A673 (cell line): ENCODE results near the gene CAPZB. TPM values are rescaled to one million over a fixed set of nuclear protein-coding genes. Genes with fewer than 3 reads are reported as not detected.

ENCODE experiments used
- BruUV-seq: library from RNA; stranded (reverse); fragments of 400-500 nt; replicated peaks from 2 replicates; lab custom pipeline; 2021; lab: Mats Ljungman, UMichigan
- CTCF ChIA-PET: fragments of 300-600 bp; sonication (Branson Sonifier 250); formaldehyde crosslinking; loops from one replicate; lab custom pipeline; 2022; ENCODE audit warnings: antibody characterized with exemption; lab: Charles Lee
- POLR2A ChIA-PET: fragments of 300-600 bp; sonication (Branson Sonifier 250); formaldehyde crosslinking; loops from one replicate; lab custom pipeline; 2022; ENCODE audit warnings: antibody characterized with exemption; ENCODE audit not compliant: low non-redundant PET; lab: Charles Lee
- DNase-seq: peaks from one replicate; pipeline ENCODE4 v3.0.0-alpha.2; 2015; ENCODE audit warnings: low spot score
- H3K27ac ChIP-seq: fragments of 200-600 bp; sonication (generic); 2 replicates; pipeline ENCODE4 v1.5.1; 2016; ENCODE audit warnings: mixed run types, low read depth, mild to moderate bottlenecking, mixed read lengths, antibody characterized with exemption, low read length; ENCODE audit not compliant: poor library complexity, severe bottlenecking
- H3K27me3 ChIP-seq: fragments of 200-600 bp; sonication (generic); replicated peaks from 2 replicates; pipeline ENCODE4 v1.6.1; 2017; ENCODE audit warnings: mixed run types, low read depth, mild to moderate bottlenecking, mixed read lengths, antibody characterized with exemption, low read length; ENCODE audit not compliant: insufficient read depth, poor library complexity
- H3K36me3 ChIP-seq: fragments of 200-600 bp; sonication (generic); 2 replicates; pipeline ENCODE4 v1.6.1; 2016; ENCODE audit warnings: mixed run types, mild to moderate bottlenecking, mixed read lengths, antibody characterized with exemption, low read length; ENCODE audit not compliant: insufficient read depth, poor library complexity, severe bottlenecking
- H3K4me1 ChIP-seq: fragments of 200-600 bp; sonication (generic); 2 replicates; pipeline ENCODE4 v1.6.1; 2017; ENCODE audit warnings: mixed run types, mild to moderate bottlenecking, mixed read lengths, antibody characterized with exemption, low read length; ENCODE audit not compliant: insufficient read depth, poor library complexity, severe bottlenecking
- H3K4me3 ChIP-seq: fragments of 200-600 bp; sonication (generic); 2 replicates; pipeline ENCODE4 v1.5.1; 2016; ENCODE audit warnings: low read depth, mixed run types, mild to moderate bottlenecking, mixed read lengths, low read length; ENCODE audit not compliant: poor library complexity, severe bottlenecking
- H3K9me3 ChIP-seq: fragments of 200-600 bp; sonication (generic); 2 replicates; pipeline ENCODE4 v1.6.1; 2016; ENCODE audit warnings: mixed run types, low read depth, mild to moderate bottlenecking, mixed read lengths, antibody characterized with exemption, low read length; ENCODE audit not compliant: poor library complexity, severe bottlenecking
- CTCF ChIP-seq: fragments of 300-800, 200-600 bp; sonication (generic); conservative IDR thresholded peaks from 2 replicates; pipeline ENCODE4 v1.5.1; 2017; ENCODE audit warnings: low read depth, mild to moderate bottlenecking, antibody characterized with exemption, low read length, moderate library complexity, mixed read lengths
- EZH2 ChIP-seq: fragments of 200-600 bp; sonication (generic); IDR thresholded peaks from 2 replicates; pipeline ENCODE4 v1.6.1; 2017; ENCODE audit warnings: borderline replicate concordance, low read depth, mild to moderate bottlenecking, mixed read lengths, antibody characterized with exemption, low read length; ENCODE audit not compliant: poor library complexity, severe bottlenecking
- intact Hi-C: fragments of 100-400 bp; cut with micrococcal nuclease; formaldehyde crosslinking; loops from one replicate; pipeline ENCODE4 v1.10.0; 2022; ENCODE audit not compliant: unreplicated experiment
- total RNA-seq: library from RNA; stranded (reverse); gene quantifications from 2 replicates; pipeline ENCODE4 v1.2.3, GENCODE V29; 2021

The CAPZB gene
- total RNA-seq, 1 experiment from 2014 or later, result 214 TPM

- POLR2A ChIA-PET, result no interaction called here
- TF ChIP-seq CTCF, result no peak
- TF ChIP-seq EZH2, result no peak
- Histone ChIP-seq H3K9me3 (no peaks in the 10 kb centered on the region), H3K27ac (no peak overlapping the region), H3K36me3 (peaks cover 13% of the 10 kb centered on the region), H3K4me3 (no peak overlapping the region), H3K4me1 (no peaks in the 10 kb centered on the region), H3K27me3 (no peaks in the 10 kb centered on the region)
- DNase-seq, result no peak
- BruUV-seq, result no TSS peak
- CTCF ChIA-PET, result no interaction called here
- intact Hi-C loops, result no loop called here
These were observed 136.7 kb downstream of the CAPZB start for GRCh38 chr1:19348441-19349198.

- Histone ChIP-seq H3K4me1 (no peaks in the 10 kb centered on the region), H3K36me3 (peaks cover 13% of the 10 kb centered on the region), H3K4me3 (no peak overlapping the region), H3K9me3 (no peaks in the 10 kb centered on the region), H3K27me3 (no peaks in the 10 kb centered on the region), H3K27ac (no peak overlapping the region)
- no TSS peak for BruUV-seq
- no peak for DNase-seq
- ChIA-PET POLR2A (no interaction called here), CTCF (interaction anchor here (0.6 kb wide), 1 partner anchor 306 kb away, joined by 3 read pairs; no protein-coding TSS in a partner anchor)
- intact Hi-C loops, result no loop called here
- no peak for TF ChIP-seq CTCF
These were observed 137.7 kb downstream of the CAPZB start for GRCh38 chr1:19347533-19348172.

- no peak for DNase-seq
- no peak for TF ChIP-seq EZH2
- no peak for TF ChIP-seq CTCF
- peaks cover 13% of the 10 kb centered on the region for H3K36me3 ChIP-seq
- CTCF ChIA-PET, result interaction anchor here (0.6 kb wide), 1 partner anchor 154 kb away, joined by 5 read pairs; no protein-coding TSS in a partner anchor
- H3K9me3 ChIP-seq, result no peaks in the 10 kb centered on the region
- H3K4me1 ChIP-seq, result no peaks in the 10 kb centered on the region
- POLR2A ChIA-PET, result interaction anchor here (0.6 kb wide), 1 partner anchor 77 kb away, joined by 8 read pairs; no protein-coding TSS in a partner anchor
- H3K4me3 ChIP-seq, result no peak overlapping the region
- no TSS peak for BruUV-seq
- H3K27me3 ChIP-seq, result no peaks in the 10 kb centered on the region
- no peak overlapping the region for H3K27ac ChIP-seq
- intact Hi-C loops, result no loop called here
These were observed 139.3 kb downstream of the CAPZB start for GRCh38 chr1:19346026-19346425.
